GM12865 (cell line): ENCODE data around the gene MCM10.
"Not testable (repeated sequence)": the region's sequence is repeated elsewhere in the genome, so short reads cannot be mapped to it uniquely, and the experiment has no call there.

Experiments
- DNase-seq: peaks from one replicate; pipeline ENCODE4 v3.0.0; 2010; ENCODE audit warnings: low read depth
- H3K4me3 ChIP-seq: 2 replicates; pipeline ENCODE4 v1.5.1; 2011; ENCODE audit warnings: mild to moderate bottlenecking, low read depth, low read length, control low read depth
- CTCF ChIP-seq: IDR thresholded peaks from 2 replicates; pipeline ENCODE4 v1.5.1; 2011; ENCODE audit warnings: low read length, control low read depth, low read depth, inconsistent platforms; ENCODE audit not compliant: insufficient read depth; ENCODE audit errors: missing control alignments

MCM10 gene

GRCh38 chr10:13144814-13145213, 16.5 kb upstream of the MCM10 start:
- no peak for TF ChIP-seq CTCF
- DNase-seq = no peak

GRCh38 chr10:13146379-13146778, 15.0 kb upstream of the MCM10 start:
- no peak for TF ChIP-seq CTCF
- no peak for DNase-seq
- no peak overlapping the region for H3K4me3 ChIP-seq

More at GRCh38 chr10:13144814-13145213, 16.5 kb upstream of the MCM10 start:
- no peak overlapping the region for H3K4me3 ChIP-seq

DNA sequence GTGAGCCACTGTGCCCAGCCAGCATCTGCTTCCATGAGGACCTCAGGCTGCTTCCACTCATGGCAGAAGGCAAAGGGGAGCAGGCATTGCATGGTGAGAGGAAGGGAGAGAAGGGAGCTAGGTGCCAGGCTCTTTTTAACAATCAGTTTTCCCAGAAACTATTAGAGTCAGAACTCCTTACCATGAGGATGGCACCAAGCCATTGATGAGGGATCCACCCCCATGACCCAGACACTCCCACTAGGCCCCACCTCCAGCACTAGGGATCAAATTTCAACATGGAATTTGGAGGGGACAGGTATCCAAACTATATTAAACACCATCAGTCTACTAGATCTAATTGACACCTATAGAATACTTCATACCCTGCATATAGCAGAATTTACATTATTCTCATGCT, 14.2 kb upstream of the MCM10 start:
- no peak overlapping the region for H3K4me3 ChIP-seq
- DNase-seq = no peak
- TF ChIP-seq CTCF = no peak

DNA sequence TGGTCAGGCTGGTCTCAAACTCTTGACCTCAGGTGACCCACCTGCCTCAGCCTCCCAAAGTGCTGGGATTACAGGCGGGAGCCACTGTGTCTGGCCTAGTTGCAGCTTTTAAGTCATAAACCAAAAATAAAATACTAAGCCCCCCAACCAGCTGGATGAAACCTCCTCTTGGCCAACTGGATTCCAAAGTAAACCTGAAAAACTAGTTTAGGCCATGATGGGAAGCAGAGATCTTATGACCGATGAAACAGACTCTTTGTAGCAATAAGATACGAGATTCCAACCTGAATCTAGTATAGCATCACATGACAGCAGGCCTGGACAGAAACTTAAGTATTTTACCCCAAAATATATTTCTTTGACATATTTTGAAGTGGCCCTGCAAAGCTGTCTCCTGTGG, 9.1 kb upstream of the MCM10 start:
- DNase-seq = no peak
- TF ChIP-seq CTCF = no peak
- H3K4me3 ChIP-seq = no peak overlapping the region

DNA sequence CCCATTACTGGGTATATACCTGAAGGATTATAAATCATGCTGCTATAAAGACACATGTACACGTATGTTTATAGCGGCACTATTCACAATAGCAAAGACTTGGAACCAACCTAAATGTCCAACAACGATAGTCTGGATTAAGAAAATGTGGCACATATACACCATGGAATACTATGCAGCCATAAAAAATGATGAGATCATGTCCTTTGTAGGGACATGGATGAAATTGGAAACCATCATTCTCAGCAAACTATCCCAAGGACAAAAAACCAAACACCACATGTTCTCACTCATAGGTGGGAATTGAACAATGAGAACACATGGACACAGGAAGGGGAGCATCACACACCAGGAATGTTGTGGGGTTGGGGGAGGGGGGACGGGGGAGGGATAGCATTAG, 5.5 kb upstream of the MCM10 start:
- not testable (repeated sequence) for DNase-seq, H3K4me3 ChIP-seq

- TF ChIP-seq CTCF = no peak
- DNase-seq = no peak
- H3K4me3 ChIP-seq = no peak overlapping the region
Measured at GRCh38 chr10:13158401-13158800, 3.0 kb upstream of the MCM10 start.

- peak; percentile 27 for DNase-seq
- TF ChIP-seq CTCF = no peak
- H3K4me3 ChIP-seq = peak overlapping the region; percentile 91
Measured at GRCh38 chr10:13161857-13162271, 506 bp downstream of the MCM10 start.
